Kidney epithelial cell (primary cell): ENCODE results near the gene TBC1D14. TPM values are rescaled to one million over a fixed set of nuclear protein-coding genes. Genes with fewer than 3 reads are reported as not detected.

Experiments
- DNase-seq: peaks from one replicate; pipeline ENCODE4 v3.0.0-alpha.2; 2010; ENCODE audit warnings: low read depth
- H3K27me3 ChIP-seq: 2 replicates; pipeline ENCODE4 v1.6.0; 2011; ENCODE audit warnings: low read length; ENCODE audit not compliant: control insufficient read depth, insufficient read depth
- H3K36me3 ChIP-seq: 2 replicates; pipeline ENCODE4 v1.5.1; 2011; ENCODE audit warnings: low read length; ENCODE audit not compliant: control insufficient read depth, insufficient read depth
- H3K4me3 ChIP-seq: 2 replicates; pipeline ENCODE4 v1.5.1; 2011; ENCODE audit warnings: low read depth, mild to moderate bottlenecking, control low read depth, low read length
- total RNA-seq: library from RNA; depleted of rRNA; stranded (reverse); fragments of >200 nt; gene quantifications from 2 replicates; pipeline ENCODE4 v1.2.3, GENCODE V29; 2015
- TF ChIP-seq, protein P1 (sequence below): IDR thresholded peaks from 2 replicates; pipeline ENCODE4 v1.5.1; 2011; ENCODE audit warnings: mild to moderate bottlenecking, moderate library complexity, low read length, control low read depth, inconsistent platforms; ENCODE audit not compliant: insufficient read depth, poor library complexity, severe bottlenecking

TBC1D14 gene
- total RNA-seq, 1 donor from 2014 or later = 52.8 TPM

DNA sequence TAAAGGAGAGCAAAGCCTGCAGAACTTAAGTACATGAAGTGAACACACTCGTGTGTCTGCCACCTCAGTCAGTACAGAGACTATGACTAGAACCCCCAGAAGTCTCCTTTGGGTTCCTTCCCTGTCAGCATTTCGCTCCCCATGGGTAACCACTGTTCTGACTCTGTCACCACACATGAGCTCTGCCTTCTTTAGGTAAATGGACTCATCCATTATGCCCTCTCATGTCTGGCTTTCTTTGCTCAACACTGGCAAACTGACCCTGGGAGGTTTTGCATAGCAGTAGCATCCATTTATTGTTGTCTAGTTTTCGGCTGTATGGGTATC lies 38.5 kb downstream of the TBC1D14 start:
- Histone ChIP-seq H3K36me3 (no peaks in the 10 kb centered on the region), H3K27me3 (no peaks in the 10 kb centered on the region), H3K4me3 (no peak overlapping the region)
- TF ChIP-seq, protein P1, sequence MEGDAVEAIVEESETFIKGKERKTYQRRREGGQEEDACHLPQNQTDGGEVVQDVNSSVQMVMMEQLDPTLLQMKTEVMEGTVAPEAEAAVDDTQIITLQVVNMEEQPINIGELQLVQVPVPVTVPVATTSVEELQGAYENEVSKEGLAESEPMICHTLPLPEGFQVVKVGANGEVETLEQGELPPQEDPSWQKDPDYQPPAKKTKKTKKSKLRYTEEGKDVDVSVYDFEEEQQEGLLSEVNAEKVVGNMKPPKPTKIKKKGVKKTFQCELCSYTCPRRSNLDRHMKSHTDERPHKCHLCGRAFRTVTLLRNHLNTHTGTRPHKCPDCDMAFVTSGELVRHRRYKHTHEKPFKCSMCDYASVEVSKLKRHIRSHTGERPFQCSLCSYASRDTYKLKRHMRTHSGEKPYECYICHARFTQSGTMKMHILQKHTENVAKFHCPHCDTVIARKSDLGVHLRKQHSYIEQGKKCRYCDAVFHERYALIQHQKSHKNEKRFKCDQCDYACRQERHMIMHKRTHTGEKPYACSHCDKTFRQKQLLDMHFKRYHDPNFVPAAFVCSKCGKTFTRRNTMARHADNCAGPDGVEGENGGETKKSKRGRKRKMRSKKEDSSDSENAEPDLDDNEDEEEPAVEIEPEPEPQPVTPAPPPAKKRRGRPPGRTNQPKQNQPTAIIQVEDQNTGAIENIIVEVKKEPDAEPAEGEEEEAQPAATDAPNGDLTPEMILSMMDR = no peak
- DNase-seq = no peak

DNA sequence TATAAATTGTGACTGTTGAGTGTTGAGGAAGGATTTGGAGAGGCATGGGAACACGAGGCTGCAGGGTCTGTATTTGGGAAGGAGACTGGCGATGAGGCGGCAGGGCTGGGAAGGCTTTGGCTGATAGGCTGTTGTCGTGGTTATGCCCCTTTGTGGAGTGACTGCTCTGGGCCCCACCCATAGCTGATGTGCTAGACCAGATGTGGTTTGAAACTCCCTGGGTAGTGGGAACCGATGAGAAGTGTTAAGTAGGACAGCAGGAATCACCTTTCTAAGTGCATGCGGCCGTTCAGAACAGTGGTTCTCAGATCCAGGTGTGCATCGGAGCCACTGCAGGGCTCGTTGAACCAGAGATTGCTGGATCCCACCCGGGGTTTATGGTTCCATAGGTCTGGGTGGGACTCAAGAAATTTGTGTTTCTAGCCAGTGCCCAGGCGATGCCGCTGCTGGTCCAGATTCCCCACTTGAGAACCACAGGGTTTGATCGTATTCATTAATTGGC lies 42.3 kb downstream of the TBC1D14 start:
- DNase-seq = no peak
- TF ChIP-seq, protein P1 = no peak
- Histone ChIP-seq H3K27me3 (no peaks in the 10 kb centered on the region), H3K4me3 (no peak overlapping the region), H3K36me3 (no peaks in the 10 kb centered on the region)

- TF ChIP-seq, protein P1 = no peak
- Histone ChIP-seq H3K27me3 (no peaks in the 10 kb centered on the region), H3K36me3 (no peaks in the 10 kb centered on the region), H3K4me3 (no peak overlapping the region)
- no peak for DNase-seq
Measured at GRCh38 chr4:6953751-6954380, 44.2 kb downstream of the TBC1D14 start.

- H3K4me3 ChIP-seq = no peak overlapping the region
- TF ChIP-seq, protein P1 = no peak
- DNase-seq = no peak
Measured at GRCh38 chr4:6955261-6955911, 45.8 kb downstream of the TBC1D14 start.

GRCh38 chr4:6956087-6956433 lies 46.4 kb downstream of the TBC1D14 start:
- no peaks in the 10 kb centered on the region for H3K36me3 ChIP-seq

More at GRCh38 chr4:6955261-6955911, 45.8 kb downstream of the TBC1D14 start:
- Histone ChIP-seq H3K36me3 (no peaks in the 10 kb centered on the region), H3K27me3 (no peaks in the 10 kb centered on the region)

More at GRCh38 chr4:6956087-6956433, 46.4 kb downstream of the TBC1D14 start:
- Histone ChIP-seq H3K27me3 (no peaks in the 10 kb centered on the region), H3K4me3 (no peak overlapping the region)
- TF ChIP-seq, protein P1 = no peak
- DNase-seq = no peak
